SK-N-SH (cell line): ENCODE data around the gene FAM131B. TPM values are rescaled to one million over a fixed set of nuclear protein-coding genes. Genes with fewer than 3 reads are reported as not detected.

Experiments
- CTCF ChIA-PET: fragments of 300-600, 350-600 bp; formaldehyde crosslinking; extraction: SDS; loops from one replicate; lab custom pipeline; 2021; lab: Yijun Ruan, JAX
- POLR2A ChIA-PET: fragments of 350-600 bp; sonication (Branson Sonifier 250); formaldehyde crosslinking; extraction: SDS; loops from one replicate; lab custom pipeline; 2020; ENCODE audit warnings: antibody characterized with exemption, inconsistent platforms; lab: Yijun Ruan, JAX
- DNase-seq: peaks from one replicate; pipeline ENCODE4 v3.0.0; 2012
- H2AFZ ChIP-seq: fragments of 200-600 bp; sonication (generic); 2 replicates; pipeline ENCODE4 v1.8.1; 2016; ENCODE audit warnings: antibody characterized with exemption, mild to moderate bottlenecking, low read depth
- H3F3A ChIP-seq: fragments of 200-600 bp; sonication (generic); replicated peaks from 2 replicates; pipeline ENCODE3; 2016; ENCODE audit warnings: antibody characterized with exemption, mild to moderate bottlenecking; ENCODE audit not compliant: insufficient read depth
- H3K27ac ChIP-seq, 2 experiments: fragments of 200-500 bp in 1 of 2; fragments of 200-600 bp in 1 of 2; sonication (Bioruptor generic) in 1 of 2; sonication (generic), shearing (Covaris generic) in 1 of 2; 2 replicates each; pipeline versions ENCODE4 v1.5.1 to v1.6.1; 2014 to 2016; ENCODE audit warnings: low read depth in 2 of 2, inconsistent platforms in 1 of 2, low read length in 1 of 2, mild to moderate bottlenecking in 1 of 2, mixed read lengths in 1 of 2
- H3K27me3 ChIP-seq: fragments of 200-600 bp; sonication (generic), shearing (Covaris generic); 2 replicates; pipeline ENCODE4 v1.6.1; 2016; ENCODE audit warnings: mixed run types; ENCODE audit not compliant: insufficient read depth
- H3K36me3 ChIP-seq, 2 experiments: fragments of 200-500 bp in 1 of 2; fragments of 200-600 bp in 1 of 2; sonication (Bioruptor generic) in 1 of 2; sonication (generic) in 1 of 2; replicated peaks in 1 of 2; 2 replicates each; pipeline versions ENCODE3 to v1.5.1; 2014 to 2016; ENCODE audit warnings: low read length in 1 of 2, mild to moderate bottlenecking in 1 of 2; ENCODE audit not compliant: insufficient read depth in 2 of 2, control insufficient read depth in 1 of 2
- H3K4me1 ChIP-seq, 2 experiments: fragments of 200-500 bp in 1 of 2; fragments of 200-600 bp in 1 of 2; sonication (Bioruptor generic) in 1 of 2; sonication (generic), shearing (Covaris generic) in 1 of 2; 2 replicates each; pipeline versions ENCODE4 v1.5.1 to v1.6.1; 2014 to 2016; ENCODE audit warnings: low read depth in 1 of 2, low read length in 1 of 2, mixed run types in 1 of 2; ENCODE audit not compliant: insufficient read depth in 2 of 2, control insufficient read depth in 1 of 2
- H3K4me2 ChIP-seq: fragments of 200-600 bp; sonication (generic), shearing (Covaris generic); 2 replicates; pipeline ENCODE4 v1.6.1; 2017; ENCODE audit warnings: mixed run types
- H3K4me3 ChIP-seq, 2 experiments: fragments of 200-500 bp in 1 of 2; fragments of 200-600 bp in 1 of 2; sonication (Bioruptor generic) in 1 of 2; sonication (generic), shearing (Covaris generic) in 1 of 2; 2 replicates each; pipeline versions ENCODE4 v1.5.1 to v1.8.1; 2014 to 2016; ENCODE audit warnings: low read depth in 2 of 2, inconsistent platforms in 1 of 2, low read length in 1 of 2, mild to moderate bottlenecking in 1 of 2, mixed read lengths in 1 of 2, moderate library complexity in 1 of 2
- H3K79me2 ChIP-seq: fragments of 200-600 bp; sonication (generic); 2 replicates; pipeline ENCODE4 v1.8.1; 2017; ENCODE audit warnings: mild to moderate bottlenecking; ENCODE audit not compliant: insufficient read depth
- H3K9ac ChIP-seq: fragments of 200-600 bp; sonication (generic); 2 replicates; pipeline ENCODE4 v1.6.1; 2017; ENCODE audit warnings: mixed run types
- H3K9me2 ChIP-seq: fragments of 200-600 bp; sonication (generic); 2 replicates; pipeline ENCODE4 v1.6.1; 2017; ENCODE audit warnings: mixed run types
- H3K9me3 ChIP-seq: fragments of 200-600 bp; sonication (generic); 2 replicates; pipeline ENCODE4 v1.6.1; 2017; ENCODE audit warnings: mixed run types, mild to moderate bottlenecking, moderate library complexity
- H4K20me1 ChIP-seq: fragments of 200-600 bp; sonication (generic); 2 replicates; pipeline ENCODE4 v1.6.1; 2017; ENCODE audit warnings: mild to moderate bottlenecking, mixed run types; ENCODE audit not compliant: insufficient read depth
- CHD2 ChIP-seq: fragments of 150-350 bp; IDR thresholded peaks from 2 replicates; pipeline ENCODE4 v1.6.1; 2018; ENCODE audit warnings: low read length; ENCODE audit not compliant: partially characterized antibody
- ELF1 ChIP-seq: IDR thresholded peaks from 2 replicates; pipeline ENCODE4 v1.4.0; 2012
- EP300 ChIP-seq, 2 experiments: IDR thresholded peaks; 2 replicates each; pipeline versions ENCODE4 v1.4.0 to v1.6.1; 2012; ENCODE audit warnings: borderline replicate concordance in 1 of 2, low read depth in 1 of 2, low read length in 1 of 2
- EZH2phosphoT487 ChIP-seq: fragments of 200-600 bp; sonication (generic); IDR thresholded peaks from 2 replicates; pipeline ENCODE4 v1.6.1; 2017; ENCODE audit warnings: low read depth, mixed run types, mild to moderate bottlenecking, antibody characterized with exemption, moderate library complexity, borderline replicate concordance
- FOXJ3 ChIP-seq: sonication (generic); formaldehyde crosslinking; IDR thresholded peaks from 2 replicates; pipeline ENCODE4 v1.5.1; 2020; ENCODE audit warnings: mild to moderate bottlenecking, missing genetic modification reagents
- FOXM1 ChIP-seq: IDR thresholded peaks from 2 replicates; pipeline ENCODE4 v1.4.0; 2012; ENCODE audit warnings: low read depth, mild to moderate bottlenecking
- GABPA ChIP-seq: IDR thresholded peaks from 2 replicates; pipeline ENCODE4 v1.4.0; 2012; ENCODE audit warnings: low read depth, mild to moderate bottlenecking
- MEF2A ChIP-seq: IDR thresholded peaks from 2 replicates; pipeline ENCODE4 v1.4.0; 2012; ENCODE audit warnings: low read depth, borderline replicate concordance
- NFIC ChIP-seq: IDR thresholded peaks from 2 replicates; pipeline ENCODE4 v1.4.0; 2012; ENCODE audit warnings: borderline replicate concordance
- NRF1 ChIP-seq: IDR thresholded peaks from 2 replicates; pipeline ENCODE4 v1.6.1; 2012; ENCODE audit warnings: low read depth, mild to moderate bottlenecking, low read length
- RFX5 ChIP-seq: IDR thresholded peaks from 2 replicates; pipeline ENCODE4 v1.6.1; 2012; ENCODE audit warnings: mild to moderate bottlenecking, improper control_type of control experiment, low read length
- RXRA ChIP-seq: IDR thresholded peaks from 2 replicates; pipeline ENCODE4 v1.4.0; 2012; ENCODE audit warnings: low read depth, mild to moderate bottlenecking, borderline replicate concordance
- TCF12 ChIP-seq: IDR thresholded peaks from 2 replicates; pipeline ENCODE4 v1.4.0; 2012
- TEAD4 ChIP-seq: IDR thresholded peaks from 2 replicates; pipeline ENCODE4 v1.4.0; 2012; ENCODE audit warnings: mild to moderate bottlenecking, borderline replicate concordance; ENCODE audit not compliant: insufficient read depth
- YY1 ChIP-seq: IDR thresholded peaks from 2 replicates; pipeline ENCODE4 v1.4.0; 2012; ENCODE audit warnings: low read depth, mild to moderate bottlenecking
- WGBS: methylation state at CpG from one replicate; pipeline ENCODE4 v1.1.6; 2017; ENCODE audit warnings: low lambda C conversion rate; 5-methylcytosine and 5-hydroxymethylcytosine counted together
- polyA plus RNA-seq, 3 experiments: library from polyadenylated mRNA; depleted of rRNA; stranded (reverse); fragments of >200 nt; gene quantifications; 2 replicates each; pipeline ENCODE4 v1.2.3, GENCODE V29; 2012
- TF ChIP-seq, protein P1 (sequence below): IDR thresholded peaks from 2 replicates; pipeline ENCODE4 v1.6.1; 2012; ENCODE audit warnings: mild to moderate bottlenecking, low read depth, low read length, moderate library complexity
- TF ChIP-seq, protein P2 (sequence below): IDR thresholded peaks from 2 replicates; pipeline ENCODE4 v1.4.0; 2012; ENCODE audit warnings: low read depth, borderline replicate concordance
- TF ChIP-seq, protein P3 (sequence below): IDR thresholded peaks from 2 replicates; pipeline ENCODE4; 2012
- TF ChIP-seq, protein P4 (sequence below): fragments of 150-350 bp; IDR thresholded peaks from 2 replicates; pipeline ENCODE4 v1.6.1; 2017; ENCODE audit warnings: antibody characterized with exemption, low read length, low read depth, borderline replicate concordance
- TF ChIP-seq, protein P5 (sequence below): IDR thresholded peaks from 2 replicates; pipeline ENCODE4 v1.4.0; 2012; ENCODE audit warnings: low read depth, borderline replicate concordance

FAM131B gene
- polyA plus RNA-seq, 1 of the 3 experiments (the other 2 are of a cell fraction) = 43.6 TPM

DNA sequence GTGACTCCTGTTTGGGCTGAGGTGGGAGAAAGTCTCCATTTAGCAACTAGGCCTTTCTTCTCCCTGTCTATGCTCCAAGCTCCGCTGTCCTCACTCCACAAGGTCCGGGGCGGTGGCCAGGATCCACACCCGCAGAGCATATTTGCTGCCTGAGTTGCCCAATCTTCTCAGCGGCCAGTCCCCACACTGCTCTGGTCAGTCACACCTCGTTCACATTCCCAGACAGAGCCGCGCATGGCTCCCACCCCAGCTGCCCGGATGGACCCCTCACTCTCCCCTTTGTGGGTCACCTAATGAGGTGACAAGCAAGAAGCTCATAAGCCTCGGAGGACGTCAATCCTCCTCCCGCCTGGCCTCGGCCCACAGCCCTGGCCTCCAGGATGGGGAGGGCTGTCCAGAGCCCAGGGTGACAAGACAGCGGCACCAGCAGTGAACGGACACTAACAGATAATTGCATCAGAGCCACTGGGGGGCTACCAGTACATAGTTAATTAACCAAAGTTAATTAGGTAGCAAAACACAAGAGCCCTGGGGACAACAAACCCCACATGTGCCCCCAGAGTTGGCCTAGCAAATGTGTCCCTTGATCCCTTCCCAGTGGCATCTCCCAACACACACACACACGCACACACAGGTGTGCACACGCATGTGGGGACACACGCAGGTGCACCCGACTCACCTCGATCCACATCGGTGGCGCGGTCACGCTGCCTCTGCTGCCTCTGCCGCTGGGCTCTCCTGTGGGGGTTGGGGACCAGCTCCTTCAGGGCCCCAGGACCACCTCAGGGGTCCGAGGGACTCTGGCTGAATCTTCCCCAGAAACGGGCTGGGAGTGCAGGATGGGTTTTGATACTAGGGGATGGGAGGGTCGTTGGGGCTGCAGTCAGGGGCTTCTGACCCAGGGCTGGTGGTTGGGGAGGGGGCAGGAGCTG, 34.4 kb upstream of the FAM131B start:
- ChIA-PET CTCF (interaction anchor here (1.6 to 7.5 kb wide), 5 partner anchors 8 to 156 kb away, joined by 4 to 38 read pairs (median 9); partner anchors contain the start of gene ZYX), POLR2A (no interaction called here)
- Histone ChIP-seq H2AFZ (no peak overlapping the region), H3K9me3 (no peaks in the 10 kb centered on the region), H3K27ac (no peak overlapping the region), H3K4me3 (no peak overlapping the region), H4K20me1 (peaks cover 12% of the 10 kb centered on the region), H3K9ac (no peak overlapping the region), H3K79me2 (no peaks in the 10 kb centered on the region), H3K4me1 (peaks cover 2 to 7% of the 10 kb centered on the region in 2 experiments; a peak in 2 of 4 replicates), H3K9me2 (no peaks in the 10 kb centered on the region), H3K36me3 (peaks cover 3 to 7% of the 10 kb centered on the region in 2 experiments), H3K4me2 (no peak overlapping the region), H3K27me3 (no peaks in the 10 kb centered on the region), H3F3A (peaks cover 31% of the 10 kb centered on the region)
- no peak for DNase-seq
- 82% methylated on average over 26 of the region's 28 CpGs for WGBS
- TF ChIP-seq GABPA (no peak), EZH2phosphoT487 (no peak), FOXM1 (no peak), TEAD4 (no peak), RFX5 (no peak), YY1 (no peak), FOXJ3 (CRISPR knock-in tag) (no peak), ELF1 (no peak), RXRA (no peak), CHD2 (no peak), NRF1 (no peak), EP300 (IDR thresholded peaks at IDR 0.05; ENCODE audit: borderline replicate concordance in 1 of 2, low read depth in 1 of 2, low read length in 1 of 2) (no peak), TCF12 (no peak), MEF2A (no peak), NFIC (no peak)
- TF ChIP-seq, protein P1, sequence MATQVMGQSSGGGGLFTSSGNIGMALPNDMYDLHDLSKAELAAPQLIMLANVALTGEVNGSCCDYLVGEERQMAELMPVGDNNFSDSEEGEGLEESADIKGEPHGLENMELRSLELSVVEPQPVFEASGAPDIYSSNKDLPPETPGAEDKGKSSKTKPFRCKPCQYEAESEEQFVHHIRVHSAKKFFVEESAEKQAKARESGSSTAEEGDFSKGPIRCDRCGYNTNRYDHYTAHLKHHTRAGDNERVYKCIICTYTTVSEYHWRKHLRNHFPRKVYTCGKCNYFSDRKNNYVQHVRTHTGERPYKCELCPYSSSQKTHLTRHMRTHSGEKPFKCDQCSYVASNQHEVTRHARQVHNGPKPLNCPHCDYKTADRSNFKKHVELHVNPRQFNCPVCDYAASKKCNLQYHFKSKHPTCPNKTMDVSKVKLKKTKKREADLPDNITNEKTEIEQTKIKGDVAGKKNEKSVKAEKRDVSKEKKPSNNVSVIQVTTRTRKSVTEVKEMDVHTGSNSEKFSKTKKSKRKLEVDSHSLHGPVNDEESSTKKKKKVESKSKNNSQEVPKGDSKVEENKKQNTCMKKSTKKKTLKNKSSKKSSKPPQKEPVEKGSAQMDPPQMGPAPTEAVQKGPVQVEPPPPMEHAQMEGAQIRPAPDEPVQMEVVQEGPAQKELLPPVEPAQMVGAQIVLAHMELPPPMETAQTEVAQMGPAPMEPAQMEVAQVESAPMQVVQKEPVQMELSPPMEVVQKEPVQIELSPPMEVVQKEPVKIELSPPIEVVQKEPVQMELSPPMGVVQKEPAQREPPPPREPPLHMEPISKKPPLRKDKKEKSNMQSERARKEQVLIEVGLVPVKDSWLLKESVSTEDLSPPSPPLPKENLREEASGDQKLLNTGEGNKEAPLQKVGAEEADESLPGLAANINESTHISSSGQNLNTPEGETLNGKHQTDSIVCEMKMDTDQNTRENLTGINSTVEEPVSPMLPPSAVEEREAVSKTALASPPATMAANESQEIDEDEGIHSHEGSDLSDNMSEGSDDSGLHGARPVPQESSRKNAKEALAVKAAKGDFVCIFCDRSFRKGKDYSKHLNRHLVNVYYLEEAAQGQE = no peak
- TF ChIP-seq, protein P2, sequence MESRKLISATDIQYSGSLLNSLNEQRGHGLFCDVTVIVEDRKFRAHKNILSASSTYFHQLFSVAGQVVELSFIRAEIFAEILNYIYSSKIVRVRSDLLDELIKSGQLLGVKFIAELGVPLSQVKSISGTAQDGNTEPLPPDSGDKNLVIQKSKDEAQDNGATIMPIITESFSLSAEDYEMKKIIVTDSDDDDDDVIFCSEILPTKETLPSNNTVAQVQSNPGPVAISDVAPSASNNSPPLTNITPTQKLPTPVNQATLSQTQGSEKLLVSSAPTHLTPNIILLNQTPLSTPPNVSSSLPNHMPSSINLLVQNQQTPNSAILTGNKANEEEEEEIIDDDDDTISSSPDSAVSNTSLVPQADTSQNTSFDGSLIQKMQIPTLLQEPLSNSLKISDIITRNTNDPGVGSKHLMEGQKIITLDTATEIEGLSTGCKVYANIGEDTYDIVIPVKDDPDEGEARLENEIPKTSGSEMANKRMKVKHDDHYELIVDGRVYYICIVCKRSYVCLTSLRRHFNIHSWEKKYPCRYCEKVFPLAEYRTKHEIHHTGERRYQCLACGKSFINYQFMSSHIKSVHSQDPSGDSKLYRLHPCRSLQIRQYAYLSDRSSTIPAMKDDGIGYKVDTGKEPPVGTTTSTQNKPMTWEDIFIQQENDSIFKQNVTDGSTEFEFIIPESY = no peak
- TF ChIP-seq, protein P3, sequence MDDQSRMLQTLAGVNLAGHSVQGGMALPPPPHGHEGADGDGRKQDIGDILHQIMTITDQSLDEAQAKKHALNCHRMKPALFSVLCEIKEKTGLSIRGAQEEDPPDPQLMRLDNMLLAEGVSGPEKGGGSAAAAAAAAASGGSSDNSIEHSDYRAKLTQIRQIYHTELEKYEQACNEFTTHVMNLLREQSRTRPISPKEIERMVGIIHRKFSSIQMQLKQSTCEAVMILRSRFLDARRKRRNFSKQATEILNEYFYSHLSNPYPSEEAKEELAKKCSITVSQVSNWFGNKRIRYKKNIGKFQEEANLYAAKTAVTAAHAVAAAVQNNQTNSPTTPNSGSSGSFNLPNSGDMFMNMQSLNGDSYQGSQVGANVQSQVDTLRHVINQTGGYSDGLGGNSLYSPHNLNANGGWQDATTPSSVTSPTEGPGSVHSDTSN = no peak
- TF ChIP-seq, protein P4, sequence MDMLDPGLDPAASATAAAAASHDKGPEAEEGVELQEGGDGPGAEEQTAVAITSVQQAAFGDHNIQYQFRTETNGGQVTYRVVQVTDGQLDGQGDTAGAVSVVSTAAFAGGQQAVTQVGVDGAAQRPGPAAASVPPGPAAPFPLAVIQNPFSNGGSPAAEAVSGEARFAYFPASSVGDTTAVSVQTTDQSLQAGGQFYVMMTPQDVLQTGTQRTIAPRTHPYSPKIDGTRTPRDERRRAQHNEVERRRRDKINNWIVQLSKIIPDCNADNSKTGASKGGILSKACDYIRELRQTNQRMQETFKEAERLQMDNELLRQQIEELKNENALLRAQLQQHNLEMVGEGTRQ = no peak
- TF ChIP-seq, protein P5, sequence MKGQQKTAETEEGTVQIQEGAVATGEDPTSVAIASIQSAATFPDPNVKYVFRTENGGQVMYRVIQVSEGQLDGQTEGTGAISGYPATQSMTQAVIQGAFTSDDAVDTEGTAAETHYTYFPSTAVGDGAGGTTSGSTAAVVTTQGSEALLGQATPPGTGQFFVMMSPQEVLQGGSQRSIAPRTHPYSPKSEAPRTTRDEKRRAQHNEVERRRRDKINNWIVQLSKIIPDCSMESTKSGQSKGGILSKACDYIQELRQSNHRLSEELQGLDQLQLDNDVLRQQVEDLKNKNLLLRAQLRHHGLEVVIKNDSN = no peak
